Fibroblast of mammary gland (primary cell): Measurements from ENCODE around the gene ADCY1.

Source experiments
- DNase-seq: peaks from one replicate; pipeline ENCODE4 v3.0.0-alpha.2; 2010; ENCODE audit warnings: low read depth
- H3K4me3 ChIP-seq: 2 replicates; pipeline ENCODE4 v1.5.1; 2011; ENCODE audit warnings: low read depth, mild to moderate bottlenecking, low read length, moderate library complexity; ENCODE audit not compliant: control insufficient read depth
- CTCF ChIP-seq: conservative IDR thresholded peaks from 2 replicates; pipeline ENCODE4 v1.5.1; 2011; ENCODE audit warnings: low read depth, low read length, inconsistent platforms; ENCODE audit not compliant: control insufficient read depth, insufficient read depth

Gene ADCY1

GRCh38 chr7:45655539-45655938, 81.4 kb downstream of the ADCY1 start:
- DNase-seq: no peak
- TF ChIP-seq CTCF: no peak
- no peak overlapping the region for H3K4me3 ChIP-seq

- no peak for TF ChIP-seq CTCF
- no peak overlapping the region for H3K4me3 ChIP-seq
- DNase-seq: no peak
Measured at GRCh38 chr7:45656431-45656830, 82.3 kb downstream of the ADCY1 start.

- no peak overlapping the region for H3K4me3 ChIP-seq
- no peak for TF ChIP-seq CTCF
- no peak for DNase-seq
Measured at GRCh38 chr7:45657136-45657889, 83.1 kb downstream of the ADCY1 start.

GRCh38 chr7:45657890-45658715, 83.9 kb downstream of the ADCY1 start:
- no peak for TF ChIP-seq CTCF
- DNase-seq: no peak
- no peak overlapping the region for H3K4me3 ChIP-seq

DNA sequence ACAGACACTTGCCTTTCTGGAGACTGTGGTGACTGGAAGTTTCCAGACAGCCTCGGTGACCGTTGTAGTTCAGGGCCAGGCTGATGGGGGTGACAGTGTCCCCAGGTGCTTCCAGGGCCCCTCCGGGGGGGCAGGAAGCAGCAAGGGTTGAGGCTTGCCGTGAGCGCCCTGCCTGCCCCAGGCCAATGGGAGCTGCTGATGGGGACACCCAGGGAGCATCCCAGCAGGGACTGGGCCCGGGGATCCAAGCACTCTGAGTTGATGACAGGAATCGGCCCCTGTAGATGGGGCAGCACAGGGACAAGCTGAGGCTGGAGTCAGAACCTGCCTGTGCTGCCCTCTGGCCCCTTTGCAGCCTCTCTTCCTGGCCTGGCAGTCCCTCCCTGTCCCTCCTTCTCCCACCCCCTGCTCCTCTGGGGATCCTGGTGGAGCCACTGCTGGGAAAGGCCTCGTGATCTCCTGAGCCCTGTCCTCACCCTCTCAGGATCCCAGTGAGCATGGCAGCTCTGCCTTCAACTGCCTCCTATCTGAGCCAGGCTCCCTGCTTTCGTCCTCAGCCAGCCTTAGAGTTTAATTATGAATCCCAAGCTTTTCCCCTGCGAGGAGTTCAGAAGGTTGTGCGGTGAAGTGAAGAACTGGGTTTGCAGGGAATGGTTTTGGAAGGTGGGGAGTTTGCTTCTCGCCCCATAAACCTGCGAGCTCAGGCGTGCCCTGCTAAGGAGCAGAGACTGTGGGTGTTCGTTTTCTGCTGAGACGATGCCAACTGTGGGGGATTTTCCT, 84.7 kb downstream of the ADCY1 start:
- TF ChIP-seq CTCF: no peak
- DNase-seq: no peak
- no peak overlapping the region for H3K4me3 ChIP-seq

- no peak overlapping the region for H3K4me3 ChIP-seq
- TF ChIP-seq CTCF: no peak
- no peak for DNase-seq
Measured at GRCh38 chr7:45659496-45660139, 85.5 kb downstream of the ADCY1 start.
